Subcutaneous adipose tissue (tissue), 4 donors: ENCODE data around the gene MGLL. TPM values are rescaled to one million over a fixed set of nuclear protein-coding genes. Genes with fewer than 3 reads are reported as not detected.

Experiments
- total RNA-seq, 4 donors: library from RNA; depleted of rRNA; stranded (reverse); fragments of >200 nt; gene quantifications; one replicate each; pipeline ENCODE4 v1.1.0, GENCODE V29; 2016
- TF ChIP-seq, protein P1 (sequence below): fragments of 450-650 bp; IDR thresholded peaks from one replicate; pipeline ENCODE4 v1.5.1; 2016; ENCODE audit warnings: low read depth, mild to moderate bottlenecking, control low read depth, antibody characterized with exemption, moderate library complexity

The MGLL gene
- total RNA-seq, 4 donors from 2014 or later, result 83.9 to 292 (median 110) TPM

DNA sequence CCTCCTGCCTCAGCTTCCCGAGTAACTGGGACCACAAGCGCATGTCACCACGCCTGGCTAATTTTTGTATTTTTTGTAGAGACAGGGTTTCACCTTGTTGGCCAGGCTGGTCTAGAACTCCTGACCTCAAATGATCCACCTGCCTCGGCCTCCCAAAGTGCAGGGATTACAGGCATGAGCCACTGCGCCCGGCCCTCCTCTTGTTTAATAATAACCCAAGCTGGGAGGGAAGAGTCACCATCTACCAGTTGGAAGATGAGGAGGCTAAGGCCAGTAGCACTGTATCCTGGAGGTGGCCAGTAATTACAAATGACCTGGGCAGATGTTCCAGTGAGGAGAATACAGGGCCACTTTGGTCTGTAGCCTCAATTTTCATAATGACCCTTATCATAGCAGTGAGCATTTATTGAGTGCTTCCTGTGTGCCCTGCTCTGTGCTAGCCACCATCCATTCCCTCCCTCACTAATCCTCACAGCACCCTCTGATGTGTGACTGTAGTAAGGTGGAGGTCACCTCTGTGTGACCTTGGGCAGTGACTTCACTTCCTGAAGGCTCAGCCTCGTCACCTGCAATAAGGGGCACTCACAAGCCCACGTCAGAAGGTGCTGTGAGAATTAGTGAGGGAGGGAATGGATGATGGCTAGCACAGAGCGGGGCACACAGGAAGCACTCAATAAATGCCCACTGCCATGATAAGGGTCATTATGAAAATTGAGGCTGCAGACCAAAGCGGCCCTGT is 85.3 kb downstream of the MGLL start:
- TF ChIP-seq, protein P1, sequence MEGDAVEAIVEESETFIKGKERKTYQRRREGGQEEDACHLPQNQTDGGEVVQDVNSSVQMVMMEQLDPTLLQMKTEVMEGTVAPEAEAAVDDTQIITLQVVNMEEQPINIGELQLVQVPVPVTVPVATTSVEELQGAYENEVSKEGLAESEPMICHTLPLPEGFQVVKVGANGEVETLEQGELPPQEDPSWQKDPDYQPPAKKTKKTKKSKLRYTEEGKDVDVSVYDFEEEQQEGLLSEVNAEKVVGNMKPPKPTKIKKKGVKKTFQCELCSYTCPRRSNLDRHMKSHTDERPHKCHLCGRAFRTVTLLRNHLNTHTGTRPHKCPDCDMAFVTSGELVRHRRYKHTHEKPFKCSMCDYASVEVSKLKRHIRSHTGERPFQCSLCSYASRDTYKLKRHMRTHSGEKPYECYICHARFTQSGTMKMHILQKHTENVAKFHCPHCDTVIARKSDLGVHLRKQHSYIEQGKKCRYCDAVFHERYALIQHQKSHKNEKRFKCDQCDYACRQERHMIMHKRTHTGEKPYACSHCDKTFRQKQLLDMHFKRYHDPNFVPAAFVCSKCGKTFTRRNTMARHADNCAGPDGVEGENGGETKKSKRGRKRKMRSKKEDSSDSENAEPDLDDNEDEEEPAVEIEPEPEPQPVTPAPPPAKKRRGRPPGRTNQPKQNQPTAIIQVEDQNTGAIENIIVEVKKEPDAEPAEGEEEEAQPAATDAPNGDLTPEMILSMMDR, result no peak

DNA sequence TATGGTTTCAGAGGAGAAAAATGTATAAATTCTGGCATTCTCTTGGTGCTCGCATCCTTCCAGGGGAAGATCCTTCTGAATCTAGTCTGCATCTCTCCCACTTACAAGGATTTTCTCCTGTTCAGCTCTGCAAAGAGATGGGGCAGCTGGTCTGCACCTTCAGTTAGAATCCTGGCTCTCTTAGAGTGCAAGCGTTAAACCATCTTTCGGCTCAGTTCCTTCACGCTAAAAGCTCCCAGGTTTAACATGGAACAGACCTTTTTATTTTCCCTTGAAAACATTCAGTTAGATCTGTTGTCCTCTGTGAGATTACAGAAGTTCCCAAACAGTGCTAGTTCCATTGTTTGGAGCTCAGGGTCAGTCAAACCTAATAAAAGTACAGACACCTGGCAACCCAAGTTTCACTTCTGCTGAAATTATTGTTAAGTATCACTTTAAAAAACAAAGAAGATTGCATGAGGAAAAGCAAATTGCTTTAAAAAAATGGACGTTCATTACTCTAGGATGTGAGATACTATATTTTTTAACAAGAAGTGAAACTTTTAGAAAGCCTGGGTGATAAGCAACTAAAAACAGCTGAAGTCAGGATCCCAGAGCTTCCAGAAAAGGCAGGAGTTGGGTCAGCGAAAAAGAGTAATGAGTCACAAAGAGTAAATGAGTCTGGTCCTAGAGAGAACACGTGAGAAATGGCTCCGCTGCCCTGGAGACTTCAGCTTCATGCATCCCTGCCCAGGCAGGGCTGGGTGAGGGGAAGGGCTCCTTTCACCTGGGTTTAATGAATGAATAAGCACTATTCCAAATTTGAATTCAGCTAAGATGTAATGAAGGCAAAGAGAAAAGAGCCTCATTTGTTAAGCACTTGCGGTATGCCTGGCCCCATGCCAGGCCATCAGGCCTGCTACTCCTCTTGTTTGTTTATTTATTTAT is 86.3 kb downstream of the MGLL start:
- TF ChIP-seq, protein P1, result no peak

DNA sequence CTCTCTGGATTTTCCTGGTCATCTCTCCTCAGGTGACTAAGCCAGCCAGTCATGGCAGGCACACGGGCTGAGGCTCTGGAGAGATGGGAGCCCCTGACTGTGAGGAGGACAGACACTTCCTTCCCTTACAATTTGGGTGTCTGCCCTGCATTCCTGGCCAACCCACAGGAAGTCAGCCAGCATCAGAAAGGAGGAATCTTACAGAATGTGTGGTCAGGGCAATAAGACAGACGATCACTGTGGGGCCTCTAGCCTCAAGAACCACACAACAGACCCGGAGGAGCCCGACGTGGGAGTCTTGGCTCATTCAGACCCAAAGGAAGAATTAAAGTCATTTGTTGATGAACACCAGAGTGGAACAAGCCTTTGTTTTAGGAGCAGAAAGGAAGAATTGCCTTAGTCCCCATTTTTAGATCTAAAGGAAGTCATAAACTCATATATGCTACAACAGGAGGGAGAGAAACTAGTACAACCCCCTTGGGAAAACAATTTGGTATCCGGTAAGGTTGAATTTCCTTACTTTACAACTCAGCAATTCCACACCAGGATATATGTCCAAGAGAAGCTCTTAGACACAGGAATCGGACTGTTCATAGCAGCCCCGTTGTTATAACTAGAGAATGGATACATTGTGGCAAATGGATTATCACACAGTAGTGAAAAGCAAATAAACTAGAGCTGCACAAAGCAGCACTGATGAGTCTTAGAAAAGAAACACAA is 87.4 kb downstream of the MGLL start:
- TF ChIP-seq, protein P1, result no peak

DNA sequence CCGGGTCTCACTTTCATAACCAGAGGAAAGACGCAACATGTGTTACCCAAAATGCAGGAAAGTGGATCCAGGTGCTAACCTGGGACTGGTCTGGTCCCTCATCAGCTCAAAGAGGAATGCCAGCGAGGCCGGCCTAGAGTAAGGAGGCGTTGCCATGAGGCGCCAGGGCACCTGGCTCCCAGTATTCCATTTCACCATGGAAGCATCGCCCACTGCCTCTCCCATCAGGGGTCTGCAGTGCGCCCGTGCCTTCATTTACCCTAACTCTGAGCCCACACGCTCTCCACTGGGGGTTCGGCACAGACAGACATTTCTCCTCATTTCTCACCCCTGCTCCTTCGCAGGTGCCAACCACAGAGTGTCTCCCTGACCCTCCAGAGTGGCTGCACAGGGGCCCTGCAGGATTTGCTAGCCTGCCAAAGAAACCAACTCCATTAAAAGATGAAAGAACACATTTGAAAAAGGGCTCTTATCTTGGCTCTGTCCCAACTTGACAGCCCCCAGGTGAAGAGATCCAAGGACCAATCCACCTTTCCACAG is 88.1 kb downstream of the MGLL start:
- TF ChIP-seq, protein P1, result no peak

DNA sequence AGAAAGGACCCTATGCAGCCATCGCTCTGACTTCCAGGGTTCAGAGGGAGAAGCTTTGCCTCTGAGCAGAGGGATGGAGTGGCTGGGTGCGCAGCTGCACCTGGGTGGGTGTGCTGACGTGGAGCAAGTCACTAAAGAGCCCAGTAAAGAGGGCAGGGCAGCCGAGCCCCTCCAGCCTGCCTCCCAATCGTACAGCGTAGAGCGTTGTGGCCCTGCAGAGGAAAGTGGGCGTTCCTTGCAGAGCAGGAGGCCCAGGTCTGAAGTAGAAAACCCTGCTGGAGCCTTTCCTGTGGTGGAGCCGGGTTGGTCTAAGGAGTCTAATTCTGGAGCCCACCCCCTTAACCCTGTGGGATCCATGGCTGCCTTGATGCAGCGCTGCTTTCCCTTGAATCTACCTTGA is 88.5 kb downstream of the MGLL start:
- TF ChIP-seq, protein P1, result no peak

DNA sequence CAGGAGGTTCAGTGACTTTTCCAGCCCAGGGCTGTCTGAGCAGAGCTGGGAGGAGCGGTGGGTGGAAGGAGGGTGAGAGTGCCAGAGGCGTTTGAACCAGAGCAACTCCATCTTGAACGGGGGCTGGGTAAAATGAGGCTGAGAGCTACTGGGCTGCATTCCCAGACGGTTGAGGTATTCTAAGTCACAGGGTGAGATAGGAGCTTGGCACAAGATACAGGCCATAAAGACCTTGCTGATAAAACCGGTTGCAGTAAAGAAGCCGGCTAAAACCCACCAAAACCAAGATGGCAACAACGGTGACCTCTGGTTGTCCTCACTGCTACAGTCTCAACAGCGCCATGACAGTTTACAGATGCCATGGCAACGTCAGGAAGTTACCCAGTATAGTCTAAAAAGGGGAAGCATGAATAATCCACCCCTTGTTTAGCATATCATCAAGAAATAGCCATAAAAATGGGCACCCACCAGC is 89.4 kb downstream of the MGLL start:
- TF ChIP-seq, protein P1, result no peak
